ENCODE data around the gene CPS1.

Gene CPS1

DNA sequence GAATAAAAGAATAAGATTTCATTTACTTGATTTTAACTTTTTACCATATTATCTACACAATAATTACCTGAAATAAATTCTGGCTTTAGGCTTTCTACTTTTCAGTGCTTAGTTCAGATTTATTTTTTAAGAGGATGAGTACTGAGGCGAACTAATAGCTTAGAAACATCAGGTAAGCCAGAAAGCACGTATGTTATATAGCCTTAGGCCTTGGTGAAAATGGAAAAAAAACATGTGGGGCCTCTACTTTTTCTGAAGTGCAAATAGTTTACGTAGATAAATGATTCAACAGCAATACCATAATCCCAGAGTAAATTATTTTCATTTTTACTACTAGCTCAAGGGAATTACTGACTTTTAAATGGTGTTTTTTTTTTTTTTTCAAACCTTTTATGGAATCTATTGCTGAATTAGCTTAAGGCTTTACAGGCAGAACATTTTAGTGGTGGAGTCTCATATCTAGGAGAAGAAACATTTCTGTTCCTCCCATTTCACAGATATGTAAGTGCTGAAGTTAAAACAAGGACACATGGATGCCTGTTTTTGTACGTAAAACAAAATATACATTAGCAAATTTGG is 6.2 kb downstream of the CPS1 start (continued):
- no peak for TF ChIP-seq ZNF423 (tag by site-specific recombination; IDR thresholded peaks at IDR 0.05)
- TF ChIP-seq, protein P1, sequence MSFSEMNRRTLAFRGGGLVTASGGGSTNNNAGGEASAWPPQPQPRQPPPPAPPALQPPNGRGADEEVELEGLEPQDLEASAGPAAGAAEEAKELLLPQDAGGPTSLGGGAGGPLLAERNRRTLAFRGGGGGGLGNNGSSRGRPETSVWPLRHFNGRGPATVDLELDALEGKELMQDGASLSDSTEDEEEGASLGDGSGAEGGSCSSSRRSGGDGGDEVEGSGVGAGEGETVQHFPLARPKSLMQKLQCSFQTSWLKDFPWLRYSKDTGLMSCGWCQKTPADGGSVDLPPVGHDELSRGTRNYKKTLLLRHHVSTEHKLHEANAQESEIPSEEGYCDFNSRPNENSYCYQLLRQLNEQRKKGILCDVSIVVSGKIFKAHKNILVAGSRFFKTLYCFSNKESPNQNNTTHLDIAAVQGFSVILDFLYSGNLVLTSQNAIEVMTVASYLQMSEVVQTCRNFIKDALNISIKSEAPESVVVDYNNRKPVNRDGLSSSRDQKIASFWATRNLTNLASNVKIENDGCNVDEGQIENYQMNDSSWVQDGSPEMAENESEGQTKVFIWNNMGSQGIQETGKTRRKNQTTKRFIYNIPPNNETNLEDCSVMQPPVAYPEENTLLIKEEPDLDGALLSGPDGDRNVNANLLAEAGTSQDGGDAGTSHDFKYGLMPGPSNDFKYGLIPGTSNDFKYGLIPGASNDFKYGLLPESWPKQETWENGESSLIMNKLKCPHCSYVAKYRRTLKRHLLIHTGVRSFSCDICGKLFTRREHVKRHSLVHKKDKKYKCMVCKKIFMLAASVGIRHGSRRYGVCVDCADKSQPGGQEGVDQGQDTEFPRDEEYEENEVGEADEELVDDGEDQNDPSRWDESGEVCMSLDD (tag by site-specific recombination; IDR thresholded peaks at IDR 0.05), result no peak
- no peak for TF ChIP-seq ZNF514 (tag by site-specific recombination; IDR thresholded peaks at IDR 0.05)

DNA sequence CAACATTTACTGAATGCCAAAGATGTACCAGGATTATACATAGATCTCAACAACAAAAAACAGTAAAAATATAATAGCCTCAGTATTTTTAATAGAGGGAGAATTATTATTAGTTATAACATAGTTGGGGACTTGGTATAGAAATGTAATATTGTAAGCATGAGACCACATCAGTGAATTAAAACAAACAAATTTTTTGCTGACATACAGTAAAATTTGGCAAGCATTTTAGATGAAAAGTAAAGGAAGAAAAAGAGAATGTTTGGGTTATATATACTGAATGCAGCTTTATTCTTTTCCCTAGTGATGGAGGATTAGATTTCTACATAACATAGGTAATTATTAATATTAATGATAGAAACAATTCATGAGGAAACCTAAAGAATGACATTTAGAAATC is 10.9 kb downstream of the CPS1 start:
- H3K4me1 ChIP-seq (ENCODE audit: control insufficient read depth, insufficient read depth, low read length), result no peaks in the 10 kb centered on the region
- no peaks in the 10 kb centered on the region for H3K36me3 ChIP-seq (ENCODE audit: control insufficient read depth in 2 of 2, insufficient read depth in 1 of 2, low read length in 2 of 2)
- no peaks in the 10 kb centered on the region for H3K9me3 ChIP-seq (ENCODE audit: control insufficient read depth, insufficient read depth, low read depth, low read length)
- H3K4me3 ChIP-seq (ENCODE audit: low read depth, low read length), result no peak overlapping the region
- H3K27ac ChIP-seq (ENCODE audit: extremely low read depth, low read depth, low read length), result no peak overlapping the region
- POLR2A ChIA-PET, result no interaction called here
- no peak for TF ChIP-seq ZNF239 (tag by site-specific recombination; IDR thresholded peaks at IDR 0.05)
- TF ChIP-seq ZNF544 (tag by site-specific recombination; IDR thresholded peaks at IDR 0.05), result no peak
- no peak for TF ChIP-seq ZBTB20 (tag by site-specific recombination; IDR thresholded peaks at IDR 0.05)
- TF ChIP-seq, protein P2, sequence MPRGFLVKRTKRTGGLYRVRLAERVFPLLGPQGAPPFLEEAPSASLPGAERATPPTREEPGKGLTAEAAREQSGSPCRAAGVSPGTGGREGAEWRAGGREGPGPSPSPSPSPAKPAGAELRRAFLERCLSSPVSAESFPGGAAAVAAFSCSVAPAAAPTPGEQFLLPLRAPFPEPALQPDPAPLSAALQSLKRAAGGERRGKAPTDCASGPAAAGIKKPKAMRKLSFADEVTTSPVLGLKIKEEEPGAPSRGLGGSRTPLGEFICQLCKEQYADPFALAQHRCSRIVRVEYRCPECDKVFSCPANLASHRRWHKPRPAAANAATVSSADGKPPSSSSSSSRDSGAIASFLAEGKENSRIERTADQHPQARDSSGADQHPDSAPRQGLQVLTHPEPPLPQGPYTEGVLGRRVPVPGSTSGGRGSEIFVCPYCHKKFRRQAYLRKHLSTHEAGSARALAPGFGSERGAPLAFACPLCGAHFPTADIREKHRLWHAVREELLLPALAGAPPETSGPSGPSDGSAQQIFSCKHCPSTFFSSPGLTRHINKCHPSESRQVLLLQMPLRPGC (tag by site-specific recombination; IDR thresholded peaks at IDR 0.05), result no peak
- TF ChIP-seq ZNF174 (tag by site-specific recombination; IDR thresholded peaks at IDR 0.05), result no peak
- TF ChIP-seq ZNF335 (tag by site-specific recombination; conservative IDR thresholded peaks at IDR 0.05), result no peak
- no peak for TF ChIP-seq ZNF266 (tag by site-specific recombination; IDR thresholded peaks at IDR 0.05; ENCODE audit: low read depth)
- no peak for TF ChIP-seq ZNF404 (tag by site-specific recombination; IDR thresholded peaks at IDR 0.05)
- no peak for TF ChIP-seq KLF8 (tag by site-specific recombination; IDR thresholded peaks at IDR 0.05)
- no peak for TF ChIP-seq SETDB1 (IDR thresholded peaks at IDR 0.05; ENCODE audit: insufficient read length, low read length)
- TF ChIP-seq, protein P3, sequence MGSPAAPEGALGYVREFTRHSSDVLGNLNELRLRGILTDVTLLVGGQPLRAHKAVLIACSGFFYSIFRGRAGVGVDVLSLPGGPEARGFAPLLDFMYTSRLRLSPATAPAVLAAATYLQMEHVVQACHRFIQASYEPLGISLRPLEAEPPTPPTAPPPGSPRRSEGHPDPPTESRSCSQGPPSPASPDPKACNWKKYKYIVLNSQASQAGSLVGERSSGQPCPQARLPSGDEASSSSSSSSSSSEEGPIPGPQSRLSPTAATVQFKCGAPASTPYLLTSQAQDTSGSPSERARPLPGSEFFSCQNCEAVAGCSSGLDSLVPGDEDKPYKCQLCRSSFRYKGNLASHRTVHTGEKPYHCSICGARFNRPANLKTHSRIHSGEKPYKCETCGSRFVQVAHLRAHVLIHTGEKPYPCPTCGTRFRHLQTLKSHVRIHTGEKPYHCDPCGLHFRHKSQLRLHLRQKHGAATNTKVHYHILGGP (tag by site-specific recombination; IDR thresholded peaks at IDR 0.05), result no peak
- CTCF ChIA-PET, result no interaction called here

DNA sequence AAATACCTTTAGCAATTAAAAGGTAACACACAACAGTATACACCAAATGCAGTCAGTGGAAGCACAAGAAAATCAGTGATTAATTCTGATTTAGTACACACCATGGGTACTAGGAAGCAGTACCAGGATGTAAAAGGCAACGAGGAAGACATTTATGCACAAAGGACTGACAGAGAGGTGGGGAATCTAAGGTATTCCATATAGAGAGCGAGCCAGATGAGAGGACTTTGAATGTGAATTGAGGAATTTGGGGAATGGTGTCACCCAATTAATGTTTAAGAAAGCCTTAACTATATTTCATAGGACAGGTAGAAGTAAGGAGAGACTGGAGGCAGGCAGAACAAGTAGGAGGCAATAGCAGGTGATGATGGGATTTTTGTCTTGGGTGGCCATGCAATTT is 11.7 kb downstream of the CPS1 start:
- POLR2A ChIA-PET, result no interaction called here
- no peaks in the 10 kb centered on the region for H3K36me3 ChIP-seq (ENCODE audit: control insufficient read depth in 2 of 2, insufficient read depth in 1 of 2, low read length in 2 of 2)
- no peak overlapping the region for H3K4me3 ChIP-seq (ENCODE audit: low read depth, low read length)
- CTCF ChIA-PET, result no interaction called here
- no peaks in the 10 kb centered on the region for H3K4me1 ChIP-seq (ENCODE audit: control insufficient read depth, insufficient read depth, low read length)
- no peak overlapping the region for H3K27ac ChIP-seq (ENCODE audit: extremely low read depth, low read depth, low read length)
- H3K9me3 ChIP-seq (ENCODE audit: control insufficient read depth, insufficient read depth, low read depth, low read length), result no peaks in the 10 kb centered on the region
- no peak for TF ChIP-seq ZXDB (tag by site-specific recombination; IDR thresholded peaks at IDR 0.05)
- no peak for TF ChIP-seq ZNF677 (tag by site-specific recombination; IDR thresholded peaks at IDR 0.05)
- TF ChIP-seq, protein P4, sequence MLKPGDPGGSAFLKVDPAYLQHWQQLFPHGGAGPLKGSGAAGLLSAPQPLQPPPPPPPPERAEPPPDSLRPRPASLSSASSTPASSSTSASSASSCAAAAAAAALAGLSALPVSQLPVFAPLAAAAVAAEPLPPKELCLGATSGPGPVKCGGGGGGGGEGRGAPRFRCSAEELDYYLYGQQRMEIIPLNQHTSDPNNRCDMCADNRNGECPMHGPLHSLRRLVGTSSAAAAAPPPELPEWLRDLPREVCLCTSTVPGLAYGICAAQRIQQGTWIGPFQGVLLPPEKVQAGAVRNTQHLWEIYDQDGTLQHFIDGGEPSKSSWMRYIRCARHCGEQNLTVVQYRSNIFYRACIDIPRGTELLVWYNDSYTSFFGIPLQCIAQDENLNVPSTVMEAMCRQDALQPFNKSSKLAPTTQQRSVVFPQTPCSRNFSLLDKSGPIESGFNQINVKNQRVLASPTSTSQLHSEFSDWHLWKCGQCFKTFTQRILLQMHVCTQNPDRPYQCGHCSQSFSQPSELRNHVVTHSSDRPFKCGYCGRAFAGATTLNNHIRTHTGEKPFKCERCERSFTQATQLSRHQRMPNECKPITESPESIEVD (tag by site-specific recombination; IDR thresholded peaks at IDR 0.05), result no peak
- no peak for TF ChIP-seq GFI1B (tag by site-specific recombination; IDR thresholded peaks at IDR 0.05)
- TF ChIP-seq ZNF701 (tag by site-specific recombination; IDR thresholded peaks at IDR 0.05), result no peak
- TF ChIP-seq ZNF76 (tag by site-specific recombination; IDR thresholded peaks at IDR 0.05; ENCODE audit: borderline replicate concordance, low read depth), result no peak
- no peak for TF ChIP-seq ZNF211 (tag by site-specific recombination; IDR thresholded peaks at IDR 0.05; ENCODE audit: low read depth)
- TF ChIP-seq, protein P5, sequence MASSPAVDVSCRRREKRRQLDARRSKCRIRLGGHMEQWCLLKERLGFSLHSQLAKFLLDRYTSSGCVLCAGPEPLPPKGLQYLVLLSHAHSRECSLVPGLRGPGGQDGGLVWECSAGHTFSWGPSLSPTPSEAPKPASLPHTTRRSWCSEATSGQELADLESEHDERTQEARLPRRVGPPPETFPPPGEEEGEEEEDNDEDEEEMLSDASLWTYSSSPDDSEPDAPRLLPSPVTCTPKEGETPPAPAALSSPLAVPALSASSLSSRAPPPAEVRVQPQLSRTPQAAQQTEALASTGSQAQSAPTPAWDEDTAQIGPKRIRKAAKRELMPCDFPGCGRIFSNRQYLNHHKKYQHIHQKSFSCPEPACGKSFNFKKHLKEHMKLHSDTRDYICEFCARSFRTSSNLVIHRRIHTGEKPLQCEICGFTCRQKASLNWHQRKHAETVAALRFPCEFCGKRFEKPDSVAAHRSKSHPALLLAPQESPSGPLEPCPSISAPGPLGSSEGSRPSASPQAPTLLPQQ (tag by site-specific recombination; IDR thresholded peaks at IDR 0.05), result no peak
- TF ChIP-seq, protein P1 (tag by site-specific recombination; IDR thresholded peaks at IDR 0.05), result no peak
- no peak for TF ChIP-seq GLI4 (tag by site-specific recombination; IDR thresholded peaks at IDR 0.05)
